PC-3 (cell line): ENCODE measurements around the gene GALNT1. TPM values are rescaled to one million over a fixed set of nuclear protein-coding genes. Genes with fewer than 3 reads are reported as not detected.

Experiments used
- ATAC-seq: fragments of 200-7000 bp; cut with Tn5 transposase; 2 replicates; pipeline ENCODE4 v1.9.1; 2020; ENCODE audit warnings: mild to moderate bottlenecking, moderate library complexity
- BruUV-seq: library from RNA; stranded (reverse); fragments of 400-500 nt; replicated peaks from 2 replicates; lab custom pipeline; 2021; lab: Mats Ljungman, UMichigan
- CTCF ChIA-PET: fragments of 300-600 bp; sonication (Branson Sonifier 250); formaldehyde crosslinking; loops from one replicate; lab custom pipeline; 2022; ENCODE audit warnings: antibody characterized with exemption; lab: Charles Lee
- POLR2A ChIA-PET: fragments of 300-600 bp; sonication (Branson Sonifier 250); formaldehyde crosslinking; loops from one replicate; lab custom pipeline; 2022; ENCODE audit warnings: antibody characterized with exemption; ENCODE audit not compliant: unreplicated experiment; lab: Charles Lee
- DNase-seq: peaks from one replicate; pipeline ENCODE4 v3.0.0-alpha.2; 2015
- H2AFZ ChIP-seq: fragments of 300-600 bp; sonication (generic); 2 replicates; pipeline ENCODE4 v1.6.0; 2016; ENCODE audit warnings: antibody characterized with exemption, low read length
- H3F3A ChIP-seq: fragments of 300-600 bp; sonication (generic); one replicate; pipeline ENCODE4 v1.6.0; 2017; ENCODE audit warnings: antibody characterized with exemption, low read length, control low read depth, mild to moderate bottlenecking; ENCODE audit not compliant: unreplicated experiment
- H3K27ac ChIP-seq: fragments of 300-600 bp; sonication (generic); 2 replicates; pipeline ENCODE4 v1.5.1; 2016; ENCODE audit warnings: mild to moderate bottlenecking, low read length
- H3K27me3 ChIP-seq: fragments of 300-600 bp; sonication (generic); 2 replicates; pipeline ENCODE4 v1.6.1; 2016; ENCODE audit warnings: low read length, mixed read lengths
- H3K36me3 ChIP-seq: fragments of 300-600 bp; sonication (generic); 2 replicates; pipeline ENCODE4 v1.6.1; 2016; ENCODE audit warnings: low read depth, mixed run types, low read length, mixed read lengths
- H3K4me1 ChIP-seq: fragments of 300-600 bp; sonication (generic); 2 replicates; pipeline ENCODE4 v1.5.1; 2016; ENCODE audit warnings: low read length; ENCODE audit not compliant: insufficient read depth
- H3K4me2 ChIP-seq: fragments of 300-600 bp; sonication (generic); 2 replicates; pipeline ENCODE4 v1.6.0; 2016; ENCODE audit warnings: low read length
- H3K4me3 ChIP-seq: fragments of 300-600 bp; sonication (generic); 2 replicates; pipeline ENCODE4 v1.5.1; 2016; ENCODE audit warnings: mild to moderate bottlenecking, low read length, mixed read lengths
- H3K79me2 ChIP-seq: fragments of 300-600 bp; sonication (generic); 2 replicates; pipeline ENCODE4 v1.6.1; 2017; ENCODE audit warnings: low read length, mixed read lengths
- H3K9ac ChIP-seq: fragments of 300-600 bp; sonication (generic); 2 replicates; pipeline ENCODE4 v1.6.0; 2016; ENCODE audit warnings: mild to moderate bottlenecking, low read length
- H3K9me2 ChIP-seq: fragments of 300-600 bp; sonication (generic); replicated peaks from 2 replicates; pipeline ENCODE4 v1.6.1; 2016; ENCODE audit warnings: mixed run types, low read length, mixed read lengths
- H3K9me3 ChIP-seq: fragments of 300-600 bp; sonication (generic); 2 replicates; pipeline ENCODE4 v1.6.1; 2016; ENCODE audit warnings: low read length, mixed read lengths
- H4K20me1 ChIP-seq: fragments of 300-600 bp; sonication (generic); 2 replicates; pipeline ENCODE4 v1.6.1; 2016; ENCODE audit warnings: low read length, mixed read lengths
- CTCF ChIP-seq: fragments of 300-600 bp; sonication (generic); conservative IDR thresholded peaks from 2 replicates; pipeline ENCODE4 v1.5.1; 2017; ENCODE audit warnings: antibody characterized with exemption, low read depth, mild to moderate bottlenecking, low read length
- EZH2 ChIP-seq: fragments of 300-600 bp; sonication (generic); IDR thresholded peaks from one replicate; pipeline ENCODE4 v1.6.1; 2017; ENCODE audit warnings: antibody characterized with exemption, mild to moderate bottlenecking, low read length; ENCODE audit not compliant: unreplicated experiment
- EZH2phosphoT487 ChIP-seq: fragments of 300-600 bp; sonication (generic); IDR thresholded peaks from 2 replicates; pipeline ENCODE4 v1.6.1; 2018; ENCODE audit warnings: mild to moderate bottlenecking, antibody characterized with exemption, low read length, borderline replicate concordance
- intact Hi-C: fragments of 100-400 bp; cut with micrococcal nuclease; formaldehyde crosslinking; loops from 2 replicates; pipeline ENCODE4 v1.9.0; 2023
- total RNA-seq: library from RNA; depleted of rRNA; stranded (reverse); fragments of >200 nt; gene quantifications from 2 replicates; pipeline ENCODE4 v1.2.3, GENCODE V29; 2014

Gene GALNT1
- total RNA-seq, 1 experiment from 2014 or later, result 25.0 TPM

- H3K9ac ChIP-seq, result no peak overlapping the region
- H4K20me1 ChIP-seq, result no peaks in the 10 kb centered on the region
- no peaks in the 10 kb centered on the region for H3K9me2 ChIP-seq
- ATAC-seq (0 out of 2 replicates have a peak, but pooled peaks have one; percentile 33), DNase-seq (no peak)
- no peaks in the 10 kb centered on the region for H3F3A ChIP-seq
- H3K4me3 ChIP-seq, result no peak overlapping the region
- ChIA-PET POLR2A (no interaction called here), CTCF (interaction anchor here (0.7 kb wide), 1 partner anchor 683 kb away, joined by 3 read pairs; no protein-coding TSS in a partner anchor)
- no peak for TF ChIP-seq EZH2
- peak; percentile 40 for TF ChIP-seq CTCF
- TF ChIP-seq EZH2phosphoT487, result no peak
- H3K27me3 ChIP-seq, result no peaks in the 10 kb centered on the region
- no peaks in the 10 kb centered on the region for H3K36me3 ChIP-seq
- no peaks in the 10 kb centered on the region for H3K4me1 ChIP-seq
- H2AFZ ChIP-seq, result no peak overlapping the region
- no peaks in the 10 kb centered on the region for H3K79me2 ChIP-seq
- BruUV-seq, result no TSS peak
- intact Hi-C loops, result no loop called here
- no peak overlapping the region for H3K4me2 ChIP-seq
- H3K27ac ChIP-seq, result no peak overlapping the region
- no peaks in the 10 kb centered on the region for H3K9me3 ChIP-seq
Measured at GRCh38 chr18:35661483-35662146, 80.1 kb downstream of the GALNT1 start.

DNA sequence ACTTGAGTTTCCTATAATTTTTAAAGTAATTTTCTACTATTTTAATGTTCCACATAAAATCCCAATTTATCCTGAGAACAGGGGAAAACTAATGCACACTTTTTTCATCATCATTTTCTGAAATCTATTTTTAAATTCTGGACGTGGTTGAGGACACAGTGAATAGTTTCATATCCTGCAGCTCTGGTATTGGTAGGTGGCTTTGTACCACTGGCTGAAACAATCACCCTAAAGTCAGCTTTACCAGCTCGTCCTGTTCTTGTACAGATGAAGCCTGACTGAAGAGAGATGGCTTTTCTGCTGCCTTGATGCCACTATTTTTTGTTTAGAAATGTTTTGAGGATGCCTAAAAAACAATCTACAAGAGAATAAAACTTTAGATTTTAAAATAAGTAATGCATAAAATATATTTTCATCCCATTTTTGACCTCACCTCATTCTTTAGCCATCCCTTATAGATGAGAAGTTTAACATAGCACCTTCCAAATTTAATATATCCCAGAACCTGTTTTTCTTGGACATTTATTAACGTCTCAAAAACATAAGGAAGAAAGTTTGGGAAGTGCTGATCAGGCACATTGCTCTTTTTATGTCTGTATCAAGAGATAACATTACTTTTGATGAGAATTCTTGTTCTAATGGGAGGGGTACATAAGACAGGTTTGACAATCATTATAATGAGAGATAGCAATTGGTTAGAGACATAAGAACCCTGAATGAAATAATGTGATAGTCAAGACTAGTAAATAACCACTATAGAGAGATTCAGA lies 80.9 kb downstream of the GALNT1 start:
- ATAC-seq, result no peak
- DNase-seq, result no peak
- no peaks in the 10 kb centered on the region for H3K9me2 ChIP-seq
- H3K9me3 ChIP-seq, result no peaks in the 10 kb centered on the region
- no peak overlapping the region for H3K27ac ChIP-seq
- TF ChIP-seq EZH2phosphoT487, result no peak
- TF ChIP-seq CTCF, result no peak
- no peak for TF ChIP-seq EZH2
- H3K36me3 ChIP-seq, result no peaks in the 10 kb centered on the region
- intact Hi-C loops, result no loop called here
- BruUV-seq, result no TSS peak
- H2AFZ ChIP-seq, result no peak overlapping the region
- no peak overlapping the region for H3K4me3 ChIP-seq
- no peaks in the 10 kb centered on the region for H3K27me3 ChIP-seq
- H3K9ac ChIP-seq, result no peak overlapping the region
- no peaks in the 10 kb centered on the region for H4K20me1 ChIP-seq
- POLR2A ChIA-PET, result no interaction called here
- H3F3A ChIP-seq, result no peaks in the 10 kb centered on the region
- no peaks in the 10 kb centered on the region for H3K79me2 ChIP-seq
- CTCF ChIA-PET, result interaction anchor here (0.7 kb wide), 1 partner anchor 684 kb away, joined by 3 read pairs; no protein-coding TSS in a partner anchor
- H3K4me2 ChIP-seq, result no peak overlapping the region
- H3K4me1 ChIP-seq, result no peaks in the 10 kb centered on the region
